Measurements from ENCODE around the gene FABP7. TPM values are rescaled to one million over a fixed set of nuclear protein-coding genes. Genes with fewer than 3 reads are reported as not detected.
A peak's percentile ranks its signal among the peaks of the same experiment; 100 is the strongest.

Gene FABP7
- polyA plus RNA-seq, 3 donors, result 0.50 to 0.55 TPM; not detected in 1

DNA sequence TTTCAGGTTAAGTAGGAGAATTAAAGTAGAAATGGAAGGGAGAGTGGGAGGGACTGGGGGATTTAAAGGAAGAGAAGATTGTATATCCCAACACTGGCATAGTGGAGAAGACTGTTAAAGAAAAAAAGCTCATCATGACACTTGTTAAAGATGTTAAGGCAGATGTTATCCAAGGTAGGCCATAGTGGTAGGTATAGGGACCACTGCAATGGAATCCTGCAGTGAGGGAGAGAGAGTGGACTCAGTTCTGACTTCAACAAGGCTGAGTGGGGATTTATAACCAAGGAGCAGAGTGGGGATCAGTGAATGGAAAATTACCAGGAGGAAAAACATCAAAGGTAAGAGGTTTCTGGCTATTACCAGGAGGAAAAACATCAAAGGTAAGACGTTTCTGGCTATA is 30.7 kb downstream of the FABP7 start:
- DNase-seq (ENCODE audit: extremely low read depth in 1 of 11, low read depth in 9 of 11, low spot score in 4 of 11), result no peak

DNA sequence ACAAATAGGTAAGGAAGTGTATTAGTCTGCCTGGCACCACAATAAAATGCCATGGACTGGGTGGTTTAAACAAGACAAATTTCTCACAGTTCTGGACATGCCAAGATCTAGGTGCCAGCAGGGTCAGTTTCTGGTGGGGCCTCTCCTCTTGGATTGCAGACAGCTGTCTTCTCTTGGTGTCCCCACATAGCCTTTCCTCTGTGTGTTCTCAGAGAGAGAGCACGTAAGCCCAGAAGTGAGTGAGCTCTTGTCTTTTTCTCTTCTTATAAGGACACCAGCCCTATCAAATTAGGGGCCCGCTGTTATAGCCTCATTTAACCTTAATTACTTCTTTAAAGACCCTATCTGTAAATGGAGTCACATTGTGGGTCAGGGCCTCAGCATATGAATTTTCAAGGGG is 37.8 kb downstream of the FABP7 start:
- DNase-seq (ENCODE audit: extremely low read depth in 1 of 11, low read depth in 9 of 11, low spot score in 4 of 11), result no peak

DNA sequence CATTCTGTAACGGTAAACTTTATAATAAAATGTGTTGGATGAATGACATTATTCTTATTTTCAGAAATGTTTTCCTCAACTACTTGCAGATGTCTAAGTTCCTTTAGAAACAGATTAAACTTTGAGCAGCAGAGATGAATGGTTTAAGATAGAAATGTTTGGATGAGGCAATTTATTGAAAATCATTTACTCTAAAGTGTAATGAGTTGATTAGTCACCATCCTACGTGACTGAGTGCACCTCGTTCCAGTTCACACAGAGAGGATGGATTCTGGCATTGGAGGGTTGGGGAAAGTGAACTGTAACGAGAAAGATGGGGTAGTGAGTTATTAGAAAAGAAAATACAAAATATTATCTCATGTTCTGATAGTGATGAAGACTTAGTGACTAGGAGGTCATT is 38.2 kb downstream of the FABP7 start:
- DNase-seq (ENCODE audit: extremely low read depth in 1 of 11, low read depth in 9 of 11, low spot score in 4 of 11), result no peak

DNA sequence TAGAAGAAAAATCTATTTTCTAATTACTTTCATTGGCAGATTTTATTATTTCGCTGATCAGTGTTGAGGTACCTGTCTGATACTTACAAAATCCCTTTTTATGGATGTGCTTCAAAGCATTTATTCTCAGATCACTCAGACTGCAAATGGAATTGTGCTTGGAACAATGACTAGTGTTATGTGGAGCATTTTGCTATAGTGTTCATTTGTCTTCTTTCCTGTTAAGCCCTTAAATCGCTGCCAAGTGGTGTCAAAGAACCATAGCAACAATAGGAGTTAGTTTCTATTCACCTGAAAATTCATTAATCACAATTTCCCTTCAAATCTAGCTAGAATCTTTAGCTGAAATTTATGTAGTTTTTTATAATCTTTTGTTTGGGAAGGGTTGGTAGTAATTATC is 39.4 kb downstream of the FABP7 start:
- no peak for DNase-seq (ENCODE audit: extremely low read depth in 1 of 11, low read depth in 9 of 11, low spot score in 4 of 11)

DNA sequence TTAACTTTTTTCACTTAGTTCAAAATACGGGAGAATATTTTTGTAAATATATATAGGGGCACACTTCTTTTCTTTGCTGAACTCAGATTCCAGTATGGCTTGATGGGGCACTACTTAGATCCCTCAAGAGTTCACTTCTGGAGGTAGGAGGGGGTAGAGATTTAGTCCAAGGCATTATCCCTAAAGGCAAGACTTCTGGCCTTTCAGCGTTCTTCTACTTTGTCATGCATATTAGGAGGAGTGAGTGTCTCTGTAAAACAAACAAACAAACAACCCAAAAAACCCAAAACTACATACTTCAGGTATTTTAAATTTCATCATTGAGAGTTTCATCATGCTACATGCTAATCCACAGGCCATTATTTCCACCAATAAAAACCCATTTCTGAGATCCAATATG is 41.6 kb downstream of the FABP7 start:
- no peak for DNase-seq (ENCODE audit: extremely low read depth in 1 of 11, low read depth in 9 of 11, low spot score in 4 of 11)

DNA sequence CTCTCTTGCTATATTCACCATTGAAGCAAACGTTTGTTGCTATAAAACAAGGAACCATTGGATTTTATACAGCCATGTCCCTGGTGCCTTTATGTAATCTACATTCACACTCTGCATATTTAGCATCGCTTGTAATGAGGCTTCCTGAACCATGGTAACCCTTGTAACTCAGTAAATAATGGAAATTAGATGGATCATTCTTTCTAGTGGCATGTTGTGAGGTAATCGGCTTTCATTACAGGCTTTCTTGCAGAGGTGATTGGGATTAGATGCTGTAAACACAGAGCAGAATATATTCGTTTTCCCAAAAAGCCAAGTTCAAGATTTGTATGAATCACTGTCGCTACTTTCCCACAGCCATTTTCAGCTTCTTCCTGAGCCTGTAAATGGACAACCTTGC is 45.6 kb downstream of the FABP7 start:
- DNase-seq (ENCODE audit: extremely low read depth in 1 of 11, low read depth in 9 of 11, low spot score in 4 of 11), result no peak

DNA sequence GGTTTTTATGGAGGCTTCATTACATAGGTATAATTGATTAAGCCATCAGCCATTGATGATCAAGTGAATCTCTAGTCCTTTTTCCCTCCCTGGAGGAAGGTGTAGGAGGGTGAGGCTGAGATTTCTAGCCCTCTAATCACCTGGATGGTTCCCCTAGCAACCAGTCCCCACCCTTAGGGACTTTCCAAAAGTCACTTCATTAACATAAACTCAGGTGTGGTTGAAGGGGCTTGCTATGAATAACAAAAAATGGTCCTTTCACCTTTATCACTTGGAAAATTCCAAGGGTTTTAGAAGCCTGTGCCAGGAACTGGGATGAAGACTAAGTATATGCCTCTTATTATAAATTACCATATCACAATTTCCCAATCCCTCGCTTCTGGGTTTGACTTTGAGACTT is 49.9 kb downstream of the FABP7 start:
- no peak for DNase-seq (ENCODE audit: extremely low read depth in 1 of 11, low read depth in 9 of 11, low spot score in 4 of 11)

DNA sequence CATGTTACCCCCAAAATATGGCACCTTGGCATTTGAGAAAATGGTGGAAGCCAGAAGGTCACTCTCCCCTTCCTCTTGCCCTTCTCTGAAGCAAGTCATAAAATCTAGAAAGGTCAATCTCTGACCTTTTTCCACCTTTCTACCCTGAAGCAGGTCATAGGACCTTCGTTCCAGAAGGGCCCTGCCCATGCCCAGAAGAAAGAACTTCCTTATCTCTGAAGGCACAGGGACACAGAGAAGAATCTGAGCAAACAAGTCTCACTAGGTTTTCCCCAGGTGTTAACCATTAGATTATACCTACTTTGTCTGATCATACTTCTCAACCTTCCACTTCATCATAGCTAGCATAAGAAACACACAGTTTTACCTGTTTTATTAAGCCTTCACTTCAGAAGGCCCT is 52.0 kb downstream of the FABP7 start:
- no peak for DNase-seq (ENCODE audit: extremely low read depth in 1 of 11, low read depth in 9 of 11, low spot score in 4 of 11)

DNA sequence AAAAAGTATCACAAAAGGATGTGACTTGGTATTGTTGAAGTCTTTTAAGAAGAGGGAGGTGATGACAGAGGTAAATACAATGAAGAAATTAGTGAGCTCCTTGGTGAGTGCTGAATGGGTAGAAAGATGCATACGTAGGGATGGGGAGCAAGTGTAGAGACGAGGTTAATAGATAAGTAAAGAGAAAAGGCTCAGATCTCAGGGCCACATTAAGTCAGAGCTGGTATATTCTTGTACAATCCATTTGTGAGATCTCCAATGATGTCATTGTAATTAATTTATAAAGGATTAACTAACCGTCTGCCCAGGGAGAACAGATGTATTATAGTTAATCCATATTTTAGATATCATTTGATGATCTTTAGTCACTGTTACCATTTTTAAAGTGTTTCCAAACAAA is 52.9 kb downstream of the FABP7 start:
- DNase-seq (ENCODE audit: extremely low read depth in 1 of 11, low read depth in 9 of 11, low spot score in 4 of 11), result no peak

DNA sequence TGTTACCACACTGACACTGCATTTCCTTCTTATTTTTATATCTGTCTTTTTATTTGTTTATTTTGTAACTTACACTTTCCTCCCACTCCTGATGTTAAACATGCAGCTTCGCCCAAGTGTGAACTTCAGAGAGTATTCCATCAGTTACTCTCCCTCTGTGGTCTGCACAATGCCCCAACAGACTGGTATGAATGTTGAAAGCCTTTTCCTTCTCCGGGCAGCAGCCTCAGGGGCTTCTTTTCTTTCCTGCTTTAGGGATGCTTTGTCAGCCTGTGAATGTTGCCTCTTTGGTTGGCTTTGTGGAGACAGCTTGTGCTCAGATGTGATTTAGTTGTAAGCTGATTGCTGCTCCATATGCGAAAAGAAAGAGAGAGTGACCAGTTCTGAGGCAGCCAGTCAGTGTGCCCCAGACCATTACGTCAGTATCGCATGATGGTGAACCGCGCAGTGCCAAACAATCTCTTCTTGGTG is 53.5 kb downstream of the FABP7 start:
- DNase-seq (ENCODE audit: extremely low read depth in 1 of 11, low read depth in 9 of 11, low spot score in 4 of 11), result peak in 9 of 11 donors; percentile 19 to 55 (median 38)

Other genes with a start within 250 kb of the FABP7 start
- 1 to 10 TPM; 1.7 to 2.3 (median 2.3) TPM for gene PKIB, start 169.3 kb upstream of the FABP7 start, polyA plus RNA-seq (ENCODE audit: insufficient read length in 3 of 3)
- gene SMPDL3A, start 9.5 kb downstream of the FABP7 start, polyA plus RNA-seq (ENCODE audit: insufficient read length in 3 of 3), result 10 to 100 TPM; 13.0 to 14.7 (median 14.0) TPM
- under 1 TPM; 0.15 to 0.29 (median 0.28) TPM for gene CLVS2, start 216.5 kb downstream of the FABP7 start, polyA plus RNA-seq (ENCODE audit: insufficient read length in 3 of 3)

Measured in renal cortex interstitium (tissue), 11 donors.